Measurements from ENCODE around the gene TMEM9. TPM values are rescaled to one million over a fixed set of nuclear protein-coding genes. Genes with fewer than 3 reads are reported as not detected.

The TMEM9 gene
- total RNA-seq, 1 donor from 2014 or later, result 66.9 TPM

- FAIRE-seq (no peak), DNase-seq (ENCODE audit: low read depth) (no peak)
- TF ChIP-seq CTCF (IDR thresholded peaks at IDR 0.05; ENCODE audit: insufficient read depth, low read length, severe bottlenecking), result no peak
- no peak within 1 kb of the TSS for H3K4me3 ChIP-seq (ENCODE audit: low read depth, low read length)
- H3K36me3 ChIP-seq (ENCODE audit: control insufficient read depth, insufficient read depth, low read length), result no peaks in the 10 kb centered on the region
- H3K27me3 ChIP-seq (ENCODE audit: control insufficient read depth, insufficient read depth, low read length), result peaks cover 3% of the 10 kb centered on the region
Measured at GRCh38 chr1:201190624-201191051, 36.4 kb upstream of the TMEM9 start, which contains the start of gene IGFN1. IGFN1 (plus strand) TSS chr1:201190824; CDS start chr1:201193294, 2,470 bp downstream.

DNA sequence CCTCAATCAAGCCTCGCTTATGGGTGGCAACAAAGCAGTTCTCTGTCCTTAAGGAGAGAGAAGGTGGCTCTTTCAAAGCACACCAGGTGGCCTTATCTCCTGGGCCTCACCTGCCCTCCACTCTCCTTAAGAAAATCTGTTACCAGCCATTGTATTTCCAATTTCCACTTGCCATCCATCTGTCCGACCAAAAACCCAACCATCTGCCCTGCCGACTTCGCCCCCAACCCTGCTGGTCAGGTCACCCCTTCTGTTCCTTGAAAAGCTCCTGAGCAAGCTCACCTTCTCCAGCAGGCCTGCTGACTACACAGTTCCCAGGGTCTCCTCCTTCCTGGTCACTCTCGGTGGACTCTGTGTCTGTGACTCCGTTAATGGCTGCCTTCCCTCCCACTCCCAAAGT, 35.7 kb upstream of the TMEM9 start:
- Histone ChIP-seq H3K27me3 (ENCODE audit: control insufficient read depth, insufficient read depth, low read length) (peaks cover 3% of the 10 kb centered on the region), H3K4me3 (ENCODE audit: low read depth, low read length) (no peak overlapping the region), H3K36me3 (ENCODE audit: control insufficient read depth, insufficient read depth, low read length) (no peaks in the 10 kb centered on the region)
- FAIRE-seq, result no peak
- DNase-seq (ENCODE audit: low read depth), result no peak
- no peak for TF ChIP-seq CTCF (IDR thresholded peaks at IDR 0.05; ENCODE audit: insufficient read depth, low read length, severe bottlenecking)

GRCh38 chr1:201189085-201189484, 34.8 kb upstream of the TMEM9 start:
- H3K27me3 ChIP-seq (ENCODE audit: control insufficient read depth, insufficient read depth, low read length), result peaks cover 3% of the 10 kb centered on the region
- TF ChIP-seq CTCF (IDR thresholded peaks at IDR 0.05; ENCODE audit: insufficient read depth, low read length, severe bottlenecking), result no peak
- DNase-seq (ENCODE audit: low read depth) (no peak), FAIRE-seq (no peak)
- no peak overlapping the region for H3K4me3 ChIP-seq (ENCODE audit: low read depth, low read length)
- H3K36me3 ChIP-seq (ENCODE audit: control insufficient read depth, insufficient read depth, low read length), result no peaks in the 10 kb centered on the region

DNA sequence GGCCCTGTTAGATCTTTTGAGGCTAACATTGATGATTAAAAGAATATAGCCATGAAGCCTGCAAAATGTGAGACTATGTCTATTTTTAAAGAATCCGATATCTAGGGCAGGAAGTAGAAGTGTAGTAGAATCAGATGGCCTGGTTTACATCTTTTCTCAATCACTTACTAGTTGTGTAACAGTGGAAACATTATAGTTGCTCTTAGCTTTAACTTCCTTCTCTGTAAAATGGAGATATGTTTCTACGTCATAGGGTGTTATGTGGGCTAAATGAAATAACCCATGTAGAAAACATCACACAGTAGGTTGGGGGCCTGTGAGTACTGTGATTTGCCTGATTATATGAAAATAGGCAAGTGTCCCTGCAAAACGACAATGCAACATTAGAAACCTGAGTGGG, 31.9 kb upstream of the TMEM9 start:
- Histone ChIP-seq H3K36me3 (ENCODE audit: control insufficient read depth, insufficient read depth, low read length) (no peaks in the 10 kb centered on the region), H3K4me3 (ENCODE audit: low read depth, low read length) (no peak overlapping the region), H3K27me3 (ENCODE audit: control insufficient read depth, insufficient read depth, low read length) (peaks cover 3% of the 10 kb centered on the region)
- FAIRE-seq (no peak), DNase-seq (ENCODE audit: low read depth) (no peak)
- TF ChIP-seq CTCF (IDR thresholded peaks at IDR 0.05; ENCODE audit: insufficient read depth, low read length, severe bottlenecking), result no peak

DNA sequence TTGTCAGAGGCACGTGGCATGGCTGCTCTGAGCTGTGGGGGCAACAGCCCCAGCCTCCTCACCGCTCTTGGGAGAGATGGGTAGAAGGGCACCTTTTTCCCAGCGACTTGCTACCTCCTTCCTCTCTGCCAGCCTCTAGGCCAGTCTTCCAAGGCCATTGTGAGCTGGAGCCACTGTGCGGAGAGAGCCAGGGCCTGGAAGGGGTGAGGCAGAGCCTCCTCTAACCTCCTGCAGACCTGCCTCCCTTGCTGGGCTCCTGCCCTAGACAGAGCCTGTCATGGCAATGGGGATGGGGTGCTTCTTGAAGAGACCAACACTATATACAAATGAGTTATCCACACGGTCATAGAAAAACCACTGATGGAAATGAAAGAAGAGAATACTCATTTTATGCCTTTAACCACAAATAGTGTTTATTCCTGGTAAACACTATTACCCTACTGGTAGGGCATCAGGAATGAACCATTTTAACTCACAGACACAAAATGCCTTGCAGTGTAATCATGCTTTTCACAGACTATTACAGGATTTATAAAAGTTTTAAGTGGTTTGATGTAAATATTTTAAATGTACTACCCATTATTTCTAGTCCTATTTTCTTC, 31.4 kb upstream of the TMEM9 start:
- H3K27me3 ChIP-seq (ENCODE audit: control insufficient read depth, insufficient read depth, low read length), result peaks cover under 1% of the 10 kb centered on the region
- no peak for DNase-seq (ENCODE audit: low read depth)
- TF ChIP-seq CTCF (IDR thresholded peaks at IDR 0.05; ENCODE audit: insufficient read depth, low read length, severe bottlenecking), result no peak
- FAIRE-seq, result no peak
- H3K36me3 ChIP-seq (ENCODE audit: control insufficient read depth, insufficient read depth, low read length), result no peaks in the 10 kb centered on the region
- H3K4me3 ChIP-seq (ENCODE audit: low read depth, low read length), result no peak overlapping the region

DNA sequence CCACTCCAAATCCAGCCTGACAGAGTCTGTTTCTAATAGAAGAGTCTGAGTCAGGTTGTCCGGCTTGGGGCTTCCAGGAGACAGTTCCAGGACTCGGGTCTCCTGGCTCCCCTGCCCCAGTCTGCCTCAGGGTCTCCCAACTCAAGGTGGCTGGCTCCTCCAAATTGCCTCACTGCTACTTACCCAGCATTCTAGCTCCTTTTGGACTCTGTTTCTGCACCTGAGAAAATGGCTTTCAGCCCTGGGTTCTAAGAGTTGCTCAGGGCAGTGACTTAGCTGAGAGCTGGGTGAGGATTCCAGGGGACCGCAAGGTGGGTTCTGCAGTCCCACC, 30.8 kb upstream of the TMEM9 start:
- DNase-seq (ENCODE audit: low read depth), result no peak
- H3K36me3 ChIP-seq (ENCODE audit: control insufficient read depth, insufficient read depth, low read length), result no peaks in the 10 kb centered on the region
- TF ChIP-seq CTCF (IDR thresholded peaks at IDR 0.05; ENCODE audit: insufficient read depth, low read length, severe bottlenecking), result no peak
- H3K27me3 ChIP-seq (ENCODE audit: control insufficient read depth, insufficient read depth, low read length), result no peaks in the 10 kb centered on the region
- FAIRE-seq, result no peak
- H3K4me3 ChIP-seq (ENCODE audit: low read depth, low read length), result no peak overlapping the region

Measured in bronchial epithelial cell (primary cell).